CD4-positive, alpha-beta T cell treated with Interleukin-4 for 1 hour (primary cell): ENCODE measurements around the gene ZNF710.
"Not testable (repeated sequence)": the region's sequence is repeated elsewhere in the genome, so short reads cannot be mapped to it uniquely, and the experiment has no call there.

Experiments
- DNase-seq, 2 donors: peaks; one replicate each; pipeline ENCODE4 v3.0.0-alpha.2; 2020 to 2022

Gene ZNF710

DNA sequence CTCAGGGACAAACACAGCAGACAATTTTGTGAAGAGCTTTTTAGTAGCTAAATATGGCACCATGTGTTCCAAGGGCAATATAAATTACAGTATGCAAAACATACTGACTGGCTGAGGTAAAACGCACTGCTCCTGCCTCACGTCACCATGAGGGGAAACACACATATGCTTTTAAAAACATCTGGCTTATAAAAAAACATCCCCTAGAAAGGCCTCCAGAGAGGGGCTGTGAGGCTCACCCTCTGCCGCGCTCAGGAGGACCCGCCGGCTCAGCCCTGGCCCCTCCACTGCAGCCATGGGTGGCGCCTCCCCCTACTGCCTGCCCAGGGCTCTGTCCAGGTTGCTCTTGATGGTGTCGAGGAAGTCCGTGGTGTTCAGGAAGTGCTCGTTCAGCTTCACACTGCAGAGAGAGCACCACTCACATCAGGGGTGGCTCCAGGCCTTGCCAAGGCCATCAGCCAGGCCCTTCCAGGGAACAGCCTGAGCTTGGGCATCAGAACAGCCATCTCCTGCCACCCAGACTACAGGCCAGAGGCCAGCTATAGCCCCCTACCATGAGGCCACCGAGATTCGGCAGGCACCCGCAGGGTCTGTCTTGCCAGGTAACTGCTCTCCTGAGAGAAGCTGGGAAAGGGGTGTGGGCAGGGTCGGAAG is 83.0 kb downstream of the ZNF710 start:
- no peak for DNase-seq

DNA sequence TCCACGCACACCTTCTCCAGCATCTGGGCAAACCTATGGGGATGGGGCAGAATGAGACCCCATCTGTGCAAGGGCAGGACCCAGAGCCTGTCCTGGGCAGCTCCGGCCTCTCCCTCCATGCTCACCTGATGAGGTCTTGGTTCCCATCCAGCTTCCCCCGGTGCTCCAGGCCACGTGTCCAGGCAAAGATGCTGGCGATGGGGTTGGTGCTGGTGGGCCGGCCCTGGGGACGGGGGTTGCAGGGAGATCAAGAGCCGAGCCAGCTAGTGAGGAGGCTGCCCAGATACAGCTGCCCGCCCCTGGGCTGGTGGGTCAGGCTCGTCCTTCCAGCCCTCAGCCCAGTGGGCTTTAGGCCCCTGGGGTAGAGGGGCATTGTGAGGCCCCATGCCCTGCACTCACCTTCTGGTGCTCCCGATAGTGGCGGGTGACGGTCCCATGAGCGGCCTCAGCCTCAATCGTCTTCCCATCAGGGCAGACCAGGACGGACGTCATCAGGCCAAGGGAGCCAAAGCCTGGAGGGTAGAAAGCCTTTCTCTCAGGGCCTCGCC is 83.8 kb downstream of the ZNF710 start:
- DNase-seq: no peak

- no peak for DNase-seq
Observed at GRCh38 chr15:90085565-90085964, 84.4 kb downstream of the ZNF710 start.

DNA sequence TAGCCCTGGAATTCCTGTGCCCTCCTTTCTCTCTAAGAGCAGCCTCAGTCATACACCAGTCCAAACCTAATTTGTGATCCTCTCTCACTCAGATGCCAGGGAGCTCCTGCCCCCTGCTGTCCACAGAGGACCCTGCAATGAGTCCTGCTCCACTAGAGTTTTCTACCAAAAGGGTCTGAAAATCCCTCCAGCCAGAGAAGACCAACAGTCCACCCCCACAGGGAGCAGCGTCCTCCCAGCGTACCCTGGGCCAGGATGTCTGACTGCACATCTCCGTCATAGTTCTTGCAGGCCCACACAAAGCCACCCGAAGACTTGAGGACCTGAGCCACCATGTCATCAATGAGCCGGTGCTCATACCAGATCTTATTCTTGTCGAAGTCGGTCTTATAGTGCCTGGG is 85.7 kb downstream of the ZNF710 start:
- peak; percentile 60 for DNase-seq

DNA sequence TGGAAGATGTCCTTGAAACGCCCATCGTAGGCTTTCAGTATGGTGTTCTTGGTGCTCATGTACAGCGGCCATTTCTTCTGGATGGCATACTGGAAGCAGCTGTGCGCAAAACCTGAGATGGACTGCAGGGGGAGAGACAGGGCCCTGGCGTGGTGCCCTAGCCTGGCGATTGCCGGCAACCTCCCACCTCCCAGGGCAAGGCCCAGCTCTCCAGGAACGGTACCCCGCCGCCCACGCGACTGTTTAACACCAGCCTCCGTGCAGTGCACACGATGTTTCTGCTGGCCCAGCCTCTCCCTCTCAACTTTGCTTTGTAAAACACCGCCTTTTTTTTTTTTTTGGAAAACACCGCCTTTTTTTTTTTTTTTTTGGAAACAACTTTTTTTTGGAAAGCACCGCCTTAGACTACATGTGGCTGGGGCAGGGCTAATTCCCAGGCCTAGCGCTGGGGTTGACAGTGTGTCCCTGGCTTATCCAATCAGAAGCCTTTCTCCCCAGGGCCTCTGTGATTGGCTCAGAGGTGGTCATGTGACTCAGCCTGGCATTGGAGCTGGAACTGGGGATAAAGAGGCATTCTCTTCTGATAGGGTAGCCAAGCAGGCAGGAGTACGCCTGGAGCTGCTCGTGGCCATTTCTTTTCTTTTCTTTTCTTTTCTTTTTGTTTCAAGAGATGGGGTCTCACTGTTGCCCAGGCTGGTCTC is 86.5 kb downstream of the ZNF710 start:
- no peak for DNase-seq

- no peak for DNase-seq
Observed at GRCh38 chr15:90090226-90090848, 89.2 kb downstream of the ZNF710 start.

DNA sequence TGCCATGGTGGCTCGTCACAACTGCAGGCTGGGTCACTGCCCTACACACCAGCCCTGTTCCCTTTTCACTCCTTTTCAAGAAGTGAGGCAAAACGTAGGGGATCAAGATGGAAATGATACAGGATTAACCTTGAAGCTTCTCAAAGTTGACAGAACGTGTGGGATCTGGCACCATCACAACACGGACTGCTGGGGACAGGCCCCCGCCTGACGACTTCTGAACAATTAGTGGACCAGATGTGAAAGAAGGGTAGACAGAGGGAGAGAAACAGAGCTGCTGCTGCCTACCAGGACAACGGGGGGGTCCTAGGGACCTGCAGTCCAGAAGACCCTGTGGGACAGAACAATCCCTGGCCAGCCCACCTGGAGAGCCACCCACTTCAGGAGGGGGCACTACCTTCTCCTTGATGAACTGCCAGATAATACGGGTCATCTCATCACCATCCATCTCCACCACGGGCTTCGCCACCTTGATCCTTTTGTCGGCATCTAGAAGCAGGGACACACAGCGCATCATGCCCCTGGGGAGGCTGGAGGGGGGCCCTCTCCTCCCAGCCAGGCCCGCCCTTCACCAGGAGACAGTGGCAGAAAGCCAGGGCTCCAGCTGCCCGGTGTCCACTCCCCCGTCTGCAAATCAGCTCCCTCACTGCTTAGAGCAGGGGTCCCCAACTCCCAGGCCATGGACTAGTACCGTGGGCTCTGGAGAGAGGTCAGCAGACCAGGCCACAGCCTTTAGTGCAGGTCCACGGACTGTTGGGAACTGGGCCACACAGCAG is 90.2 kb downstream of the ZNF710 start:
- DNase-seq: no peak

DNA sequence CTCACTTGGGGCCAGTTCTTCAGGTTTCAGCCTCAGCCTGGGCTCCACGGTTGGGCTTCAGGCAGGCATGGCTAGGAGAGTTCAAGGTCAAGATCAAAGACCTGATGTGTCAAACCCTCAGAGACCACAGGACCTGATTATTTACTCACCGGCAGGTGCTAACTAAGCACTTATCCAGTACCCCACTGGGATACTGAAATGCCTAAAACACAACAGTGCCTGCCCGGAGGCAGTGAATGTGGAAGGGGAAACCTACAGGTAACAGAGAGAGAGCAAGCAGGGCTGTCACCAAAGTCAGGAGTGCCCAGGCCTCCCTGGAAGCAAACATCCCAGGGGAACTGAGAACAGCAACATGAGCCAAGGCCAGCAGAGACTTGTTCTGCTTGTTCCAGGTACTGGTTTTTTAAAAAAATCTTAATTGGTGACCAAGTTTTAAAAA is 94.4 kb downstream of the ZNF710 start:
- peak in 1 of 2 donors; percentile 58 for DNase-seq

DNA sequence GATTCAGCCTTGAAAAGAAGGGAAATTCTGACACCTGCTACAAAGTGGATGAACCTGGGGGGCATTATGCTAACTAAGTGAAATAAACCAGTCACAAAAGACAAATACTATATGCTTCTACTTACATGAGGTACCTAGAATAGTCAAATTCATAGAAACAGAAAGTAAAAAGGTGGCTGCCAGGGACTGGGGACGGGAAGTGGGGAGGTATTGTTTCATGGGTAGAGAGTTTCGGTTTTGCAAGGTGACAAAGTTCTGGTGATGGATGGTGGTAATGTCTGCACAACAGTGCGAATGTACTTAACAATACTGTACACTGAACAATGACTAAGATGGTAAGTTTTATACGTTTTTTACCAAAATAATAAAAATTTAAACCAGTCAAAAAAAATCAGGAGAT is 96.4 kb downstream of the ZNF710 start:
- peak; percentile 68 to 84 for DNase-seq

GRCh38 chr15:90099072-90099867 is 98.1 kb downstream of the ZNF710 start:
- peak; percentile 36 to 70 for DNase-seq

GRCh38 chr15:90099868-90100831 is 99.0 kb downstream of the ZNF710 start:
- DNase-seq: peak in 1 of 2 donors; percentile 34

DNA sequence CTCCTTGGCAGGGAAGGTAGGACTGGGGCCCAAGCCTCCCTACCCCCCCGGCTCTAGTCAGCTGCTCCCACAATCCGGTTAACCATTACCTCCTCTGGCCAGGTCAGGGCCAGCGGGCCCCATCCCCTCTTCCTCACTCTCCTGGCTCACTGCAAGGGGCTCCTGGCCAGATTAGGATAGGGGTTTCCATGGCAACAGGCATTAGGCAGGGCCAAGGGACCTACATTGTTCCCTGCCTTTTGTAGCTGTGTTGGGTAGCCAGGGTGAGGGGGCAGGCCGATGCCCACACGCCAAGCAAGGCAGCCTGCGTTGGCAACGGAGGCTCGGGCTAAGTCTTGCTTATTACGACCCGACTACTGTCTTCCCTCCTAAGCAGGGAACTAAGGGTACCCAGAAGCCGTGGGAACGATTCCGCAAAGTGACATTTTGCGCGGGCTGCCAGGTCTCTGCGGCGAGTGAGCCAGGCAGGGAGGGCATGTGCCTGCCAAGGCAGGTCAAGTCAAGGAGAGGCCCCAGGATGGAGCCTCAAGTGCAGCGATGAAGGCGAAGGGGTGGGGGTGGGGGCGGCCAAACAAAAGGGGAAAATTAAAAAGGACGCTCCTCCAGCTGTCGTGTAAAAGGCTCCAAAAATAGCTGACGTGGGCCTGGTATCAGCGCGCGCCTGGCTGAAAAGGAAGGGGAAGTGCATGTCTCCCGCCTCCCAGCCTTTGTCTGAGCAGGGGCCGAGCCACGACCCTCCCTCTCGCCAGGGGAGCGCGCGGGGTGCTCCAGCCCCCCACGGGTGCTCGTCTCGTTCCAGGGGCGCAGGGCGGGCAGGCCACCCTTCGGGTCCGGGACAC is 100.2 kb downstream of the ZNF710 start:
- peak; percentile 38 to 40 for DNase-seq

DNA sequence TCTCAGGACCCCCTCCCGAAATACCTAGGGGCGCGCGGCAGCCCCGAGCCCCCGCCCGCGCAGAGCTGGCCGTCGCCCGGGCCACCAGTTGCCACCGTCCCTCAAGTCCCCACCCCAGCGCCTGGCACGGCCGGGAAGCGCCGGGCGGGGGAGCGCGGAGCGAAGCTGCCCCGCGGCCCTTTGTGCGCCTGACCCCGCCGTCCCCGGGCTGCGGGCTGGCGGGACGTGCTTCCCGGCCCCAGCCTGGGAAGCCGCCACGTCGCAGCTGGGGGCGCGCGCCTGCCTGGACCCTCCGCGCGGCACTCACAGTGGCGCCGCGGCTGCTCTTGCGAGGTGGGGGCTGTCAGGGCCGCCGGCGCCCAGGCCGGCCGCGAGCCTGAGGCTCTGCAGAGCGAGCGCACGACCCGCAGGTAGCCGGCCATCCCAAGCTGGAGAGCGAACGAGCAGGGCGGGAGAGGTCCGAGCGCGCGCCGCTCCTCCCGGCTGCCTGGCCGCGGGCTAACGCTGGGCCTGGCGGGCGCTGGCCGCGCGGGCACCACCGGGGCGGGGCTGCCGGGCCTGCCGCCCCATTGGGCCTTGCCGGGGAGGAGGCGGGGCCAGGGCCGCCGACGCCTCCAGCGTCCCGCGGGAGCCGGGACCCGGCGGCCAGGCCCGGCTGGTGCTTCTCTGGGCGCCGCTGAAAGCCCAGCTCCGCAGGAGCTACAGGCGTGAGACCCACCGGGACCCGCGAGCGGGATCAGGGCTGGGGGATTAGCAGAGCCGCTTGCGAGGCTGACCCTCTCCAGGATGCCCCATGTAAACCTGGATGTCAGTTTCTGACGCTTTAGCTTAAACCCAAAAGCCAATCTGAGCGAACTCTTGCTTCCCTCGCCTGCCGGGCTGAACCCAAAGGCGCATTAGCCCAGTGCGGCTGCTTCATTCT is 101.1 kb downstream of the ZNF710 start, which contains the start of gene IDH2:
Gene IDH2 (minus strand): TSS at position 500 of the 922 bp plus-strand sequence. CDS start 78 bp downstream, at position 422.
- DNase-seq: peak; percentile 60 to 67

DNA sequence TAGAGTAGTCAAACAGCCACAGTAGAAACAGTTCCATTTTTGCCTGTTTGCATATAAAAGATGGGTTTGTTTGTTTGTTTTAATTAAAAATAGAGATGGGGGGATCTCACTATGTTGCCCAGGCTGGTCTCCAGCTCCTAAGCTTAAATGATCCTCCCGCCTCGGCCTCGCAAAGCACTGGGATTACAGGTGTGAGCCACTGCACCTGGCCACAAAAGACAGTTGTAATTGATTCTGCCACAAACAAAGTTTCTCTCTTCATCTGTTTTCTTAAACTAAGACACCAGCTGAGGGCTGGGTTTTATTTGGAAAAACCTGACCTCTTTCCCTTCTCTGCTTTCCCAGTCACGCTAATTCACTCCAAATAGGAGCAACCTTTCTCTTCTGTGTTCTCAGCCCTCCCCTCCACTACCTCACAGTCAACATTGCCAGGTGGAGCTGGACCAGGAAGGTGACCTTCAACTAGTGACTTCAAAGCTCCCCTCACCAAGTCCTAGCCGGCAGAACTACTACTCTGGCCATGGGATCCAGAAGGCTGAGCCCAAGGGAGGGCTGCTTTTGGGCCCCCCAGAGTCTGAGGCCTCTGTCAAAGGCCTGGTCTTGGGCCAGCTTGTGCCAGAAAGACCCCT is 102.7 kb downstream of the ZNF710 start:
- DNase-seq: no peak

DNA sequence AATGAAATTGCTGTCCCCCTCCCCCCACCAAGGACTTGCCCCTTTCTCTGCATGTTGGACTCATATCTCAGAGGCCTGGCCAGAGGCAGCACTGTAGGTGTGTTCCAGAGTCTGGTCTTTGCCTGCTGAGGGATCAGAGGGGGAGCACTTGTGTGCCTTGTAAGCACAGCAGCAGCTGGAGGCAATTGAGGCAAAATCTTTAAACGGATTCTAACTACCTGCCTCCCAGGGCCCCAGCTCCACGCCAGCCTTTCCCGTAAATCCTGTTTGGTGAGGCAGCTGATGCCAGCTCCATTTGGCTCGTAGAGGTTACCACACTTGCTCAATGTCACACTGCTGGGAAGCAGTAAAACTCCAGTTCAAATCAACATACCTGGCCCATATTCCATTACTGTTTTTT is 103.4 kb downstream of the ZNF710 start:
- DNase-seq: no peak

DNA sequence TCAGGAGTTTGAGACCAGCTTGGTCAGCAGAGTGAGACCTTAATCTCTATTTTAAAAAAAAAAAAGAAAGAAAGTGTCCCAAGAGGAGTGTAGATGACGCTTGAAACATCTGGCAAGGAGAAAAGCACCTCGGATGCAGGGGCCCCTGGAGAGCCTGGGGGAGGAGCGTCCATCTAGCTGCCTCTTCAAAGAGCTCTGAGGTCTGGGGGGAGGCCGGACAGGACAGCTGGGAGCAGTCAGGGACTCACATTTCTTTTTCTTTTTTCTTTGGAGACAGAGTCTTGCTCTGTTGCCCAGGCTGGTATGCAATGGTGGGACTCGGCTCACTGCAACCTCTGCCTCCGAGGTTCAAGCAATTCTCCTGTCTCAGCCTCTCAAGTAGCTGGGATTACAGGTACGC is 104.4 kb downstream of the ZNF710 start:
- no peak for DNase-seq

- no peak for DNase-seq
Observed at GRCh38 chr15:90106522-90107117, 105.5 kb downstream of the ZNF710 start.

DNA sequence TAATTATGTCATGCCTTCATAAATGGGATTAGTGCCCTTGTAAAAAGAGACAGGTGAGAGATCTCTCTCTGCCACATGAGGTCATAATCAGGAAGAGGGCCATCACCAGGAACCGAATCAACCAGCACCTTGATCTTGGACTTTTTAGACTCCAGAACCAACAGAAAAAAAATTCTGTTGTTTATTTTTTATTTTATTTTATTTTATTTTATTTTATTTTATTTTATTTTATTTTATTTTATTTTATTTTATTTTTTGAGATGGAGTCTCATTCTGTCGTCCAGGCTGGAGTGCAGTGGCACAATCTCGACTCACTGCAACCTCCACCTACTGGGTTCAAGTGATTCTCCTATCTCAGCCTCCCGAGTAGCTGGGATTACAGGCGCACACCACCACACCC is 106.9 kb downstream of the ZNF710 start:
- not testable (repeated sequence) for DNase-seq
